T-helper 22 cell (primary cell): Measurements from ENCODE around the gene ADAMTS16.

Experiments used
- DNase-seq: peaks from one replicate; pipeline ENCODE4 v3.0.0-alpha.2; 2020; ENCODE audit warnings: low read depth

The ADAMTS16 gene

GRCh38 chr5:5316334-5316733, 176.2 kb downstream of the ADAMTS16 start:
- no peak for DNase-seq

DNA sequence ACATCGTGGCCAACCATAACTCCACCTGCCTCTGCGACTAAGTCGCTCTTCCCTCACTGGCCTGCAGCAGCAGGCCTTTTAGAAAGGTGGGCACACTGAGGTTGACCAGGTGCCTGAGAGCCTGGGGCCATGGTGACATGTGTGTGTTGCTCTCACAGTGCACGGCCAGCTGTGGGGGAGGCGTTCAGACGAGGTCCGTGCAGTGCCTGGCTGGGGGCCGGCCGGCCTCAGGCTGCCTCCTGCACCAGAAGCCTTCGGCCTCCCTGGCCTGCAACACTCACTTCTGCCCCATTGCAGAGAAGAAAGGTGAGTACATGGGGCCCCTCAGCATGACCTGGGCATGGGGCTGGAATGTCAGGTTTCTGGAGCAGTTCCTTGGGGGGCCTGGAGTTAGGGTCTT, 177.8 kb downstream of the ADAMTS16 start:
- no peak for DNase-seq

DNA sequence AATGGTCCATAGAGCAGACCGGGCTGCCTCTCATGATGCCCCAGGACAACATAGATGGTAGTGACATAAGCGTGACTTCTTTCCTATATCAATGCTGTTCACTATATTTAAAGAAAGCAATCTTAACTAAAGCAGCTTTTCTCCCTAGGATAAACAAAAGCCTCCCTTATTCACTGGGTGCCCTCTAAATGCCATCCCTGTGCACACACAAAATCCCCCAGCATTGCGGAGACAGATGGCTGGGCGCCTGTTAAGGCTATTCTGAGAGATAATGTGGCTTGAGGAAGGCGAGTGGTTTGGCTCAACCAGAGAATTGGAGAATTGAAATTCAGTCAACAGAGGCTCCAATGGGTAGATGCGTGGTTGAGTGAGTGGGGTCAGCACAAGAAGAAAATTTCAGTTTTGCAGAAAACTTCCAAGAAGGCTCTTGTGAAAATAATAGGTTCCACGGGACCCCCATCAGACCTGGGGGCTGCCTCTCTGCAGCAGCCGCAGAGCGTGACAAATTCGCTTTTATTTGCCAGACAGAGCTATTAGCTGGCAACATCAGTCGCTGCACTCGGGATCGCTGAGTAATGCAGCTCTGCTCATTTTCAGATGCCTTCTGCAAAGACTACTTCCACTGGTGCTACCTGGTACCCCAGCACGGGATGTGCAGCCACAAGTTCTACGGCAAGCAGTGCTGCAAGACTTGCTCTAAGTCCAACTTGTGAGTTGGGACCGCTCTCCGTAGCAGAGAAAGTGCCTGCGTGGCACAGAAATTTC, 178.5 kb downstream of the ADAMTS16 start:
- no peak for DNase-seq

DNA sequence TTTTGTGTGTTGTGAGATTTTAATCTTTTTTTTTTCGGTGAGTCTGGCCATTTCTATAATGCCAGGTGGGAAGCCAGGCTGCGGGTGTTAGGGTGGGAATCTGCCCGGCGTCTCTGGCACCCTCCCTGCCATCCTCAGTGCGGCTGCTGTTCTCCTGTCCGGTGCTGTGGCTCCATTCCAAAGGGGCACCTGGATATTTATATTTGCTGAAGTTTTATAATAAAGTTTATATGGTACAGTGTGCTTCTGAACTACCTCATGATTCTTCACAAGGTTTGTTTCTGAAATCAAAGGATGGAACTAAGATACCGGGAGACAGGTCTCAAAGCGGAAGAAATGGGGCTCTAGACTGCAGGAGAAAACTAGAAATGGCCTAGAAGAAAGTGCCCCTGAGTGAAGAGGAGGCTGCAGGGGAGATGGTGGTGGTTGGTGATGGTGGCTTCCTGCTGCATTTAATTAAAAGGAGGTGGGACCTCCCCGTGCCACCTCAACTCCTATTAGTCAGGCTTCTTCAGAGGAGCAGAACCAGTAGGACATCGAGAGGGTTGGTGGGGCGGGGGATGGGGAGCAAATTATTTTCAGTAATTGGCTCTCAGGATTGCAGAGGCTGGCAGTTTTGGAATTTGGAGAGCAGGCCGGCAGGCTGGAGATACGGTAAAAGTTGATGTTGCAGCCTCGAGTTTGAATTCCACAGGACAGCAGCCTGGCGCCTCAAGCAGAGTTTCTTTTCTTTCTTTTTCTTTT, 180.1 kb downstream of the ADAMTS16 start:
- DNase-seq, result no peak

- no peak for DNase-seq
Measured at GRCh38 chr5:5321137-5321536, 181.0 kb downstream of the ADAMTS16 start.

DNA sequence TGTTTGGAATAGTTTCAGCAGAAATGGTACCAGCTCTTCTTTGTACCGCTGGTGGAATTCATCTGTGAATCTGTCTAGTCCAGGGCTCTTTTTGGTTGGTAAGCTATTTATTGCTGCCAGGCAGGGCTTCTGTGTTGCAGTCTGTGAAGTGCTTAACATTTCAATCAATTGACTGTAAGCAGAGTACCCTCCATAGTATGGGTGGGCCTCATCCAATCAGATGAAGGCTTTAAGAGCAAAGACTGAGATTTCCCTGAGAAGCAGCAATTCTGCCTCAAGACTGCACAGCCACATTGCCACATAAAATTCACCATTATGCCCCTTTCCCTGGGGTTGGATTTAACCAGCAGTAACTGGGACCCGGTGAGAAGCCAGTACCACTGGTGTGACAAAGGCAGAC, 183.4 kb downstream of the ADAMTS16 start:
- DNase-seq, result no peak

GRCh38 chr5:5326115-5326758, 186.1 kb downstream of the ADAMTS16 start:
- no peak for DNase-seq

DNA sequence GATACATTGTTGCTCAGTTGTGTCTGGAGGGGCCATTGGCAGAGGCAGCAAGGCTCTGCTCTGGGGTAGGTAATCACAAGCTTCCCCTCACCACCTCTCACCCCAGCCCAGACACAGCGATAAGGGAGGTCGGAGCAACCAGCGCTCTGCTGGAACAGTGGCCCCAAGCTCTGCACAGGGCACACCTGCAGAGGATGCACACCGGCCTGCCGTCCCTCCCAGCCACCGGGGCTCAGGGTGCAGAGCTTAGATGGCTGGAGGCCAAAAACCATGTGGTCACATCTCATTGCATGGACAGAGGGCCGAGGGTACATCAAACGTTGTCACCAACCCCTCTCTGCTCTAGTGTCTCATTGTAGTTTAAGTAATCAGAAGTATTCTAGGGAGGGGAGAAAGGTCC, 187.0 kb downstream of the ADAMTS16 start:
- DNase-seq, result no peak

GRCh38 chr5:5330728-5331452, 190.8 kb downstream of the ADAMTS16 start:
- DNase-seq, result no peak

DNA sequence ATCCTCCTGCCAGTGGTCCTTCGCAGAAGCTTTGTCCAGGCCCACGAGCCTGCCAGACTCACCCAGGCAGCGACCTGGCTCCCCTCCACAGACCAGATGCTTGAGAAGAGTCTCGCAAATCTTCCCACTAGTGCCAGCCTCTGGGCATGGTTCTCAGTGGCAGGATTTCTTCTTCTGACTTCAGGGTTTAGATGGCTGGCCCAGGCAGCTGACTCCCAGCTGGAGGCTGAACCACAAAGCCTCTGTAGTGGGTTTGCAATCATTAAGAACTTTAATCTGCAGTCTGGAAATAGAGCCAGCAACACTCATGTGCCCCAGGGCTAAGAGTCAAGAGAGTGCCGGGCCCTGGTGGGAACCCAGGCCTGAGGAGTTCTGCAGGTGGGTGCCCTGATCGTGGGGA, 191.7 kb downstream of the ADAMTS16 start:
- no peak for DNase-seq

GRCh38 chr5:5332287-5332686, 192.2 kb downstream of the ADAMTS16 start:
- no peak for DNase-seq

DNA sequence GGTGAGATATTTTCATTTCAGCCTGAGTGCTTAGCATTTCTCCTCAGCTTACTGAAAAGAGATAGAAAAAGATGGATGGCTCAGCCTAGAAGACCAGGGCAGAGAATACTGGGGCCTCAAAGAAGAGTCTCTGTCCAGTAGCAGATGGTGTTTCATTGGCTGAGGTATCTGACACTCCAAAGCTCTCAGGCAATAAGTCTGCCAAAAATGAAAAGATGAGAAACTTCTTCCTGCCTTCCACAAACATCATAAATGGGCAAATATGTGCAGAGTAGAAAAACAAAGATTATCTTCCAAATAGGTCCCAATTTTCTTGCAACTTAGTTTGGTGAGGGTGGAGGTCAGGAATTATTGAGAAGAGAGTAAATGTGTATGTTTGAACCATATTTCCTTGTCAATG, 195.0 kb downstream of the ADAMTS16 start:
- no peak for DNase-seq

GRCh38 chr5:5335700-5336264, 195.7 kb downstream of the ADAMTS16 start:
- no peak for DNase-seq

DNA sequence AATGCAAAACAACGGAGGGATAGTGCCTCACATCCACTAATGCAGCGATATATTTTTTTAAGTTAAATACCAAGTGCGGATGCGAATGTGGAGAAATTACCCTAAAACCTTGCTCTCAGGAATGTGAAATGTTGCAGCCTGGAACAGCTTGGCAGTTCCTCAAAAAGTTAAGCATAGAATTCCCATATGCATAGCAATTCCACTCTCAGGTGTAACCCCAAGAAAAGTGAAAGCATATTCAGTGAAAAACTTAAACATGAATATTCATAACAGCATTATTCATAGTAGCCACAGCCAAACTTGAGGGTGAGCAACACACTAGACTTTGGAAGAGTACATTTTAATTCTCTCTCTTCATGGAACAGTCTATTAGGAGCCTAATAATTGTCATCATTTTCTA, 199.1 kb downstream of the ADAMTS16 start:
- DNase-seq, result no peak

DNA sequence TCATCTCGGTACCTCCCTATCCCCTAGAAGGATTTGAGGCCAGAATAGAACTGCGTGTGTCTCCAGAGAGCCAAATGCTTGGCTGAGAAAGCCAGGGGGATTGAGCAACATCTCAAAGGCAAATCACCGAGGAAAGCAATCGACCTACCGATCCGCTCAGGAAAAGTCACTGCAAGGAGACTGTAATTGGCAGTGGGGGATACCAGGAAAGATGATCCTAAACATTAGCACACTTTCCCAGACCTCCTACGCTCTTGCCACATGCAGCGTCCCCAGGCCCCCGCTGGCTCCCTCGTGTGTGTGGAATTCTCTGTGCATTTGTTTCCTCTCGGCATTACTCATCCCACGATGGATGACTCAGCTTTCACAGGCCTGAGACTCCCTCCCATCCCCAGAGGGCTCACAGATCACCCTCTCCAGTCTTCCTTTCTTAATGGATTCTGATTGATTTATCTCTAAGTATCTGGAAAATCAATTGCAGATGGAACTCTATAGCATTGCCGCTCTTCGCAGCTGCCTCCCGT, 200.1 kb downstream of the ADAMTS16 start:
- DNase-seq, result no peak

- DNase-seq, result no peak
Measured at GRCh38 chr5:5341531-5342292, 201.6 kb downstream of the ADAMTS16 start.

GRCh38 chr5:5342784-5343183, 202.7 kb downstream of the ADAMTS16 start:
- no peak for DNase-seq

- DNase-seq, result no peak
Measured at GRCh38 chr5:5343568-5343967, 203.4 kb downstream of the ADAMTS16 start.

DNA sequence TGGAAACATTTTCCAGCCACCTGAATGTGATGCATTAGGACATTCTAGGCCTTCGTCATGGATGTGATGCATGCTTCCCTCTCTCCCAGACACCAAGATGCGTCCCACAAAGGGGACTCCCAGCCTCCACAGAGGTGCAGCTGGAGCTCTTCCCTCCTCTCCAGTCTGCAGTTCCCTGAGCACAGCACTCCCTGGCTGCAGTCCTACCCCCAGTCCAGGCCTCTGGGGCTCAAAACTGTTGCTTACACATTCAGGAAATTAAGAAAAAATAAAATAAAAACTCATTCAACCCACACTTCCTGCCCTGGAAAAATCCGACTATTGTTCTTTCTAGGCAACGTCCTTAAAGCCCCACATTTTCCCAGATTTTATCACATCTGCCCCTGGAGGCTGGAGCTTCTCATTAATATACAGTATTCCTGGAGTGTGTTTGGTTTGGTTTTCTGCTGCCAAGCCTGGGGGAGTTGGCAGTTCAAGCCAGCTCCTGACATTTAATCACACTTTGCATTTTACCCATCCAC, 204.0 kb downstream of the ADAMTS16 start:
- DNase-seq, result no peak

DNA sequence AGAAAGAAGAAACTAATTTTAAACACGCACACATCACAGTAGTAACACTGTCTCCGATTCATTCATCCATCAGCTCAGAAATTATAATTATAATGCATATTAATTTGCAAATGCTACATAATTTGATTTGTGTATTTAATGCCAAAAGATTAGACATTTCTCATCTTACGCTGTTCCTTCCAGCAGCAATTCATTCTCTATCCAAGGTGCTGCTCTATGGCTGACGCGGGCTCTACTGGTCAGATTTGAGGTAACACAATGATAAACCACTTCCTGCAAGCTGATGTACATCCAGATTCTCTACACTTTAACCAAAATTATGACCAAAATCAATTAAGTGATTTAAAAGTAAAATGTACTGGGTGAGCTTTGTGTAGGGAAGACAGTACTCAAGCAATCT, 204.5 kb downstream of the ADAMTS16 start:
- DNase-seq, result no peak

GRCh38 chr5:5347442-5347841, 207.3 kb downstream of the ADAMTS16 start:
- no peak for DNase-seq
